Endothelial cell of umbilical vein (primary cell): ENCODE data around the gene ALDH1A2. TPM values are rescaled to one million over a fixed set of nuclear protein-coding genes. Genes with fewer than 3 reads are reported as not detected.
A peak's percentile ranks its signal among the peaks of the same experiment; 100 is the strongest.

Source experiments
- BruUV-seq: library from RNA; stranded (reverse); fragments of 400-500 nt; replicated peaks from 2 replicates; lab custom pipeline; 2021; lab: Mats Ljungman, UMichigan
- CTCF ChIA-PET: fragments of 300-600, 350-600 bp; sonication (Branson Sonifier 250); formaldehyde crosslinking; loops from one replicate; lab custom pipeline; 2021; ENCODE audit warnings: antibody characterized with exemption, inconsistent platforms; lab: Charles Lee
- POLR2A ChIA-PET: fragments of 300-600, 350-600 bp; sonication (Branson Sonifier 250); formaldehyde crosslinking; loops from one replicate; lab custom pipeline; 2021; ENCODE audit warnings: antibody characterized with exemption, inconsistent platforms; lab: Charles Lee
- DNase-seq: peaks from one replicate; pipeline ENCODE4 v3.0.0-alpha.2; 2011; ENCODE audit warnings: low read depth, low spot score
- FAIRE-seq: peaks from 2 replicates; lab custom pipeline; 2011; peaks lifted over from hg19 to GRCh38; lab: Jason Lieb, UNC
- H2AFZ ChIP-seq: 2 replicates; pipeline ENCODE4 v1.6.0; 2012; ENCODE audit warnings: low read depth, low read length, control low read depth, inconsistent platforms
- H3K27ac ChIP-seq: 2 replicates; pipeline ENCODE4 v1.5.1; 2011; ENCODE audit warnings: low read depth, mild to moderate bottlenecking, control low read depth, low read length, moderate library complexity; ENCODE audit not compliant: insufficient read depth
- H3K27me3 ChIP-seq, 2 experiments: 2 replicates each; pipeline versions ENCODE4 v1.6.0 to v1.6.1; 2011; ENCODE audit warnings: low read length in 2 of 2, mixed read lengths in 1 of 2; ENCODE audit not compliant: control insufficient read depth in 2 of 2, insufficient read depth in 2 of 2
- H3K36me3 ChIP-seq, 2 experiments: 2 replicates in 1 of 2; 3 replicates in 1 of 2; pipeline ENCODE4 v1.5.1; 2011; ENCODE audit warnings: low read length in 2 of 2, mild to moderate bottlenecking in 1 of 2, moderate library complexity in 1 of 2; ENCODE audit not compliant: control insufficient read depth in 2 of 2, insufficient read depth in 2 of 2; ENCODE audit errors: extremely low read depth in 1 of 2
- H3K4me1 ChIP-seq: 3 replicates; pipeline ENCODE4 v1.5.1; 2011; ENCODE audit warnings: mild to moderate bottlenecking, low read length; ENCODE audit not compliant: control insufficient read depth, insufficient read depth; ENCODE audit errors: extremely low read depth
- H3K4me2 ChIP-seq: 2 replicates; pipeline ENCODE4 v1.6.1; 2011; ENCODE audit warnings: low read length, control low read depth, mixed read lengths; ENCODE audit not compliant: insufficient read depth
- H3K4me3 ChIP-seq, 3 experiments: fragments of 200-600 bp in 1 of 3; sonication (generic), shearing (Covaris generic) in 1 of 3; replicated peaks in 1 of 3; 2 replicates each; pipeline ENCODE4 v1.5.1; 2011 to 2016; ENCODE audit warnings: control low read depth in 3 of 3, low read length in 3 of 3, mild to moderate bottlenecking in 2 of 3, inconsistent platforms in 1 of 3, low read depth in 1 of 3, moderate library complexity in 1 of 3; ENCODE audit not compliant: insufficient read depth in 1 of 3
- H3K79me2 ChIP-seq: 2 replicates; pipeline ENCODE4 v1.6.0; 2012; ENCODE audit warnings: low read length, inconsistent platforms; ENCODE audit not compliant: control insufficient read depth, insufficient read depth
- H3K9ac ChIP-seq: replicated peaks from 2 replicates; pipeline ENCODE3; 2011; ENCODE audit warnings: low read length, control low read depth; ENCODE audit not compliant: insufficient read depth; ENCODE audit errors: extremely low read depth
- H3K9me1 ChIP-seq: replicated peaks from 3 replicates; pipeline ENCODE4 v1.6.0; 2011; ENCODE audit warnings: mild to moderate bottlenecking, low read length; ENCODE audit not compliant: control insufficient read depth, insufficient read depth; ENCODE audit errors: extremely low read depth
- H3K9me3 ChIP-seq: replicated peaks from 2 replicates; pipeline ENCODE4 v1.5.1; 2012; ENCODE audit warnings: low read length, inconsistent platforms; ENCODE audit not compliant: control insufficient read depth, insufficient read depth
- H4K20me1 ChIP-seq: replicated peaks from 2 replicates; pipeline ENCODE3; 2011; ENCODE audit warnings: mild to moderate bottlenecking, low read length; ENCODE audit not compliant: control insufficient read depth, insufficient read depth; ENCODE audit errors: extremely low read depth
- CTCF ChIP-seq, 2 donors: IDR thresholded peaks; 1 replicate in 1 of 2; 2 replicates in 1 of 2; pipeline ENCODE4 v1.5.1; 2011; ENCODE audit warnings: low read length in 2 of 2, mild to moderate bottlenecking in 2 of 2, moderate library complexity in 2 of 2, control low read depth in 1 of 2, inconsistent platforms in 1 of 2, low read depth in 1 of 2; ENCODE audit not compliant: insufficient read depth in 1 of 2; ENCODE audit errors: extremely low read depth in 1 of 2
- EZH2 ChIP-seq: IDR thresholded peaks from 2 replicates; pipeline ENCODE4 v1.6.1; 2012; ENCODE audit warnings: borderline replicate concordance, low read depth, mild to moderate bottlenecking, moderate library complexity, low read length, inconsistent platforms; ENCODE audit not compliant: severe bottlenecking
- FOS ChIP-seq: IDR thresholded peaks from 2 replicates; pipeline ENCODE4 v1.6.1; 2011; ENCODE audit warnings: mild to moderate bottlenecking, low read length, moderate library complexity, borderline replicate concordance; ENCODE audit not compliant: insufficient read depth
- GATA2 ChIP-seq: IDR thresholded peaks from 2 replicates; pipeline ENCODE4 v1.7.0; 2011; ENCODE audit warnings: low read depth, mild to moderate bottlenecking, moderate library complexity, mixed read lengths, low read length; ENCODE audit not compliant: insufficient read length, insufficient read depth
- JUN ChIP-seq: IDR thresholded peaks from 2 replicates; pipeline ENCODE4 v1.6.1; 2011; ENCODE audit warnings: borderline replicate concordance, low read depth; ENCODE audit not compliant: insufficient read length, insufficient read depth
- MAX ChIP-seq: IDR thresholded peaks from 2 replicates; pipeline ENCODE4 v1.6.1; 2011; ENCODE audit not compliant: insufficient read depth, insufficient read length
- MYC ChIP-seq: IDR thresholded peaks from one replicate; pipeline ENCODE4 v1.6.1; 2011; ENCODE audit warnings: mild to moderate bottlenecking, low read depth, low read length
- POLR2A ChIP-seq: IDR thresholded peaks from 2 replicates; pipeline ENCODE4 v1.6.1; 2012; ENCODE audit warnings: low read depth, mild to moderate bottlenecking, control low read depth, low read length
- POLR2AphosphoS5 ChIP-seq: IDR thresholded peaks from 2 replicates; pipeline ENCODE4 v1.6.1; 2012; ENCODE audit warnings: low read depth, mild to moderate bottlenecking, control low read depth, low read length, moderate library complexity; ENCODE audit not compliant: insufficient read depth
- dilution Hi-C: fragments of 300-500 bp; cut with MboI; formaldehyde crosslinking; loops from one replicate; pipeline ENCODE4 v1.15.0; 2019; ENCODE audit warnings: low sequenced_read_pairs; ENCODE audit not compliant: extremely low pct_ligation_motif_present
- intact Hi-C: fragments of 100-400 bp; cut with micrococcal nuclease; formaldehyde crosslinking; loops from one replicate; pipeline ENCODE4 v1.10.0; 2022
- polyA plus RNA-seq, 4 experiments: library from polyadenylated mRNA; depleted of rRNA in 3 of 4; stranded (reverse) in 3 of 4; unstranded in 1 of 4; fragments of >200 nt; gene quantifications; 2 replicates each; pipeline versions ENCODE4 v1.2.1 to v1.2.3, GENCODE V29; 2011 to 2012; ENCODE audit warnings: missing spikeins in 1 of 4
- total RNA-seq: library from RNA; stranded (reverse); gene quantifications from 2 replicates; pipeline ENCODE4 v1.2.3, GENCODE V29; 2021

The ALDH1A2 gene
- total and polyA plus RNA-seq, 2 donors (not counting 3 experiments of a cell fraction or from before 2014, with no cell fraction given), result 16.3 to 34.9 TPM

DNA sequence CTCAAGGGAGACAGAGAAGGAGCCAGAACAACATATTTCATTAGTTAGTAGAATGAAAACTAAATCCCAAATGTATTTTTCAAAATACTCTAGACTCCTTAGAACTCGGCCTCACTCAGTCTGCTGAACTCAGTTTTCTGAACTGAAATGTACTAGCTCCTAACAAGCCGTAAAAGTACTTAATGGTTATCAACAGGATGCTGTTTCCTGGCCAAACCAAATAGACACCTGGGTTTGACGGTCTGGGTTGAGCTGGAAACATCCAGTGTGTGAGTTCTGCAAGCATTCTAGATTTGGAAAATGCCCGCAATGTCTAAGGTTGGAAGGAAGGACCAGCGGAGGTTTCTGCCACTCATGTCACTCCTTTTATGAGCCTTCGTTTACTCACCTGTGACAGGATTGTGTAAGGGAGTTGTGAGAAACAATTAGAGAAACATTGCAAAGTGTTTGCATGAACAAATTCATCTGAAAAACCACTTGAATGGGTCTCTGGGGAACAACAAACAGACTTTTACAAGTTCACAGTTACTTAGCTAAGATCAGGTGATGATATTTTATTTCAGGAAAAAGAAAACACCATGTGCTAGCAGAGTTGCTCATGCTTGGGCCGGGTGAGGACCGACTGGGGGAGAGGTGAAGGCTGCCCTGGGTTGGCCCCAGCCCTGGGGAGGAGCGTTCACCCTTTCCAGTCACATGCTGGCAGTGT lies 151.0 kb downstream of the ALDH1A2 start:
- Histone ChIP-seq H3K79me2 (no peaks in the 10 kb centered on the region), H3K27me3 (no peaks in the 10 kb centered on the region), H3K4me1 (peaks cover 3% of the 10 kb centered on the region), H4K20me1 (no peaks in the 10 kb centered on the region), H3K9me3 (no peaks in the 10 kb centered on the region), H3K4me2 (no peak overlapping the region), H3K36me3 (no peaks in the 10 kb centered on the region), H2AFZ (no peak overlapping the region), H3K4me3 (no peak overlapping the region), H3K9ac (no peak overlapping the region), H3K9me1 (no peaks in the 10 kb centered on the region), H3K27ac (no peak overlapping the region)
- BruUV-seq, result no TSS peak
- FAIRE-seq, result no peak
- ChIA-PET CTCF (interaction anchor here (0.9 to 1.5 kb wide), 6 partner anchors 8 to 156 kb away, joined by 3 to 6 read pairs (median 4); no protein-coding TSS in a partner anchor), POLR2A (no interaction called here)
- DNase-seq, result peak; percentile 8
- intact Hi-C loops (no loop called here), dilution Hi-C loops (no loop called here)
- TF ChIP-seq EZH2, result no peak
- no peak for TF ChIP-seq MYC
- TF ChIP-seq GATA2, result no peak
- TF ChIP-seq POLR2AphosphoS5, result no peak
- no peak for TF ChIP-seq MAX
- no peak for TF ChIP-seq CTCF (IDR thresholded peaks at IDR 0.05; ENCODE audit: extremely low read depth in 1 of 2, insufficient read depth in 1 of 2, low read depth in 1 of 2, low read length in 2 of 2)
- TF ChIP-seq JUN, result no peak
- TF ChIP-seq POLR2A, result no peak
- no peak for TF ChIP-seq FOS
